Uterus (tissue), 4 donors: ENCODE results near the gene SIVA1. TPM values are rescaled to one million over a fixed set of nuclear protein-coding genes. Genes with fewer than 3 reads are reported as not detected.
A peak's percentile ranks its signal among the peaks of the same experiment; 100 is the strongest.

ENCODE experiments used
- DNase-seq, 2 donors: peaks; one replicate each; pipeline ENCODE4 v3.0.0-alpha.2; 2019 to 2020
- H3K27ac ChIP-seq, 2 donors: fragments of 200-600 bp; sonication (generic); 1 replicate in 1 of 2; 2 replicates in 1 of 2; pipeline ENCODE4 v1.5.1; 2016 to 2018
- H3K27me3 ChIP-seq, 2 donors: fragments of 200-600 bp; sonication (generic); one replicate each; pipeline ENCODE4 v1.5.1; 2018 to 2019; ENCODE audit warnings: control low read depth in 1 of 2
- H3K36me3 ChIP-seq, 2 donors: fragments of 200-600 bp; sonication (generic); one replicate each; pipeline ENCODE4 v1.5.1; 2019; ENCODE audit warnings: control low read depth in 1 of 2
- H3K4me1 ChIP-seq, 2 donors: fragments of 200-600 bp; sonication (generic); one replicate each; pipeline ENCODE4 v1.5.1; 2018 to 2019; ENCODE audit warnings: control low read depth in 1 of 2
- H3K4me3 ChIP-seq, 2 donors: fragments of 200-600 bp; sonication (generic); 1 replicate in 1 of 2; 2 replicates in 1 of 2; pipeline ENCODE4 v1.5.1; 2018 to 2019; ENCODE audit warnings: mild to moderate bottlenecking in 1 of 2
- H3K9me3 ChIP-seq, 2 donors: fragments of 200-600 bp; sonication (generic); one replicate each; pipeline ENCODE4 v1.5.1; 2019; ENCODE audit warnings: control low read depth in 1 of 2
- POLR2A ChIP-seq, 2 donors: fragments of 450-650 bp; IDR thresholded peaks; one replicate each; pipeline ENCODE4 v1.6.1; 2016; ENCODE audit warnings: antibody characterized with exemption in 2 of 2, mild to moderate bottlenecking in 1 of 2, moderate library complexity in 1 of 2
- intact Hi-C: fragments of 100-400 bp; cut with DNase I; formaldehyde crosslinking; loops from one replicate; pipeline ENCODE4 v1.15.1; 2023; ENCODE audit warnings: low total_unique reads
- total RNA-seq, 4 donors: library from RNA; depleted of rRNA in 3 of 4; stranded (reverse); fragments of >200 nt in 3 of 4; gene quantifications; one replicate each; pipeline versions ENCODE4 v1.1.0 to v1.2.4, GENCODE V29; 2014 to 2023
- TF ChIP-seq, protein P1 (sequence below), 4 experiments: fragments of 200-600 bp in 2 of 4; fragments of 450-650 bp in 2 of 4; sonication (generic) in 2 of 4; IDR thresholded peaks; one replicate each; pipeline ENCODE4 v1.5.1; 2016 to 2019; ENCODE audit warnings: antibody characterized with exemption in 4 of 4, mild to moderate bottlenecking in 2 of 4, moderate library complexity in 1 of 4
- donor health status: DM: yes; HTN: yes; CAD: no.

Gene SIVA1
- total RNA-seq, 4 donors from 2014 or later = 79.4 to 366 (median 239) TPM

DNA sequence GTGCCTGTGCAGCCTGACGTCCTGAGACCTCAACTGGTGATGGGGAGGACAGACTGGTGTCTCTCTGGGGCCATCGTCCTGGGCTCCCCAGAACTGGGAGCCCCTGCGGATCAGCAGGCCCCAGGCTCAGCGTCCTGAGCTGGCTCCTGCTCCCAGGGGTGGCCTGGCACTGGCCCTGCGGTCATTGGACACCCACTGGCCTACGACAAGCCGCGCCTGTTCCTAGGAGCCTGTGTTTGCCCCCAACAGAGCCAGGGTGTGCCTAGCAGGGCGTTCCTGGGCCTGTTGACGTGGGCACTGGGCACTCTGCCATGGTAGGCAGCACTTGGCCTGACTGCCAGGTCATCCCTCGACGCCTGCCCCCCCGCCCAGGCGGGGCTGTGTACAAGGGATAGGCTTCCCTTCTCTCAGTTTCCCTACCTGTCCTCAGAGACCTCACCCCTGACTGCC, 20.6 kb upstream of the SIVA1 start:
- Histone ChIP-seq H3K36me3 (no peaks in the 10 kb centered on the region), H3K27ac (no peak overlapping the region), H3K27me3 (no peaks in the 10 kb centered on the region), H3K9me3 (no peaks in the 10 kb centered on the region), H3K4me3 (no peak overlapping the region), H3K4me1 (no peaks in the 10 kb centered on the region)
- intact Hi-C loops = no loop called here
- TF ChIP-seq, protein P1, sequence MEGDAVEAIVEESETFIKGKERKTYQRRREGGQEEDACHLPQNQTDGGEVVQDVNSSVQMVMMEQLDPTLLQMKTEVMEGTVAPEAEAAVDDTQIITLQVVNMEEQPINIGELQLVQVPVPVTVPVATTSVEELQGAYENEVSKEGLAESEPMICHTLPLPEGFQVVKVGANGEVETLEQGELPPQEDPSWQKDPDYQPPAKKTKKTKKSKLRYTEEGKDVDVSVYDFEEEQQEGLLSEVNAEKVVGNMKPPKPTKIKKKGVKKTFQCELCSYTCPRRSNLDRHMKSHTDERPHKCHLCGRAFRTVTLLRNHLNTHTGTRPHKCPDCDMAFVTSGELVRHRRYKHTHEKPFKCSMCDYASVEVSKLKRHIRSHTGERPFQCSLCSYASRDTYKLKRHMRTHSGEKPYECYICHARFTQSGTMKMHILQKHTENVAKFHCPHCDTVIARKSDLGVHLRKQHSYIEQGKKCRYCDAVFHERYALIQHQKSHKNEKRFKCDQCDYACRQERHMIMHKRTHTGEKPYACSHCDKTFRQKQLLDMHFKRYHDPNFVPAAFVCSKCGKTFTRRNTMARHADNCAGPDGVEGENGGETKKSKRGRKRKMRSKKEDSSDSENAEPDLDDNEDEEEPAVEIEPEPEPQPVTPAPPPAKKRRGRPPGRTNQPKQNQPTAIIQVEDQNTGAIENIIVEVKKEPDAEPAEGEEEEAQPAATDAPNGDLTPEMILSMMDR (IDR thresholded peaks at IDR 0.05) = no peak
- TF ChIP-seq POLR2A (IDR thresholded peaks at IDR 0.05) = no peak
- DNase-seq = no peak

DNA sequence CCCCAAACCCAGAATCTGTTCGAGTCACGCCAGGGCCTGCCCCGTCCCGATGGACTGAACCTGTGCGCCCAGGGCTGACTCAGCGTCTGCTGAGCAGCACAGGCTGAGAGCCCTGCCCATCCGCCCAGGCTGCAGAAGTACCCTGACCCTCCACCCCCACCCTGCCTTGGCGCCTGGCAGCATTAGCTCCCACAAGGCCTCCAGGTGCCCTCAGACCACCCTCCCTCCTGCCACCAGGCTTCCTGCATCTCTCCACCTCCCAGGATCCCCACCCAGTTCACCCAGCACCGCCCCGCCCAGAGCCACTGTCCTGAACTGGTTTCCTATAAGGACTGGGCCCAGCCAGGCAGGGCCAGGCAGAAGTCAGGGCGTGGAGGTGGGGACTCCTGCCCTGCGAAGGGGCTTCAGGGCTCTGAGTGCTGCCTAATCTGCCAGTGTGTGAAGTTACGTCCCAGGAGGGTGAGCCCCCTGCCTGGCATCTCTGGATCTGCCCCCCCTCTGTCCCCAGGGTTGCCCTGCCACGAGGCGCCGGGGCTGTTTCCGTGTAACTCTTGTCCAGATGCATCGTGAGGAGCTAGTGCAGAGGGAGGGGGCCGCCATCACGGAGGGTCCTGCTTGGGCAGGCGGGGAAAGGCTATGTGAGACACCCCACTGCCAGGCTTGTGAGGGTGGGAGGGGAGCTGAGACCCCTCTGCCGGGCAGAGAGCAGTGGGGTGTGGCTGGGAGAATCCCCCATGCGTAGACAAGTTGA, 19.8 kb upstream of the SIVA1 start:
- TF ChIP-seq, protein P1 (IDR thresholded peaks at IDR 0.05) = no peak
- no peak for TF ChIP-seq POLR2A (IDR thresholded peaks at IDR 0.05)
- intact Hi-C loops = no loop called here
- H3K27ac ChIP-seq = no peak overlapping the region

DNA sequence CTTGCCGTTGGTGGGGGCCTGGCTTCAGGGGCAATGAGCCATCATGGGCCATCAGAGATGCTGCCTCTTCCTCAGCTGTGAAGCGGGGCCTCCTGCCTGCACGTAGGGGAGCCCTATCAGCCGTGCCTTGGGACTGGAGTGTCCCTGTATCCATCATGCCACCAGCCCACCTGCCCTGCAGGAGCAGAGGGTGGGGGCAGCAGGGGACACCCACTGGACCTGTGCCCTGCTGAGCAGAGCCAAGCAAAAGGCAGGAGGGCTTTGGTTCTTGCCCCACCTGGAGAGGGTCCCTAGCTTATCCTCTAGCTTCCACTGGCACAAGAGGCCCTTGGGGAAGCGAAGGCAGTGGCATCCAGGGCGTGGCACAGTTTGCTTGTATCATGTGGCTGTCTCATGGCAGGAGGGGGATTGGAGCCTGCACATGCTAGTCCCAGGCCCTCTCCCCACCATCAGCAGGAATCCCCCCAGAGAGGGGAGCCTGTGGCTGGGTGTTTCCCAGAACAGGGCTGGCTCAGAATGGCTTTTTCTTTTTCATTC, 18.8 kb upstream of the SIVA1 start:
- no peak for DNase-seq
- Histone ChIP-seq H3K27ac (no peak overlapping the region), H3K9me3 (no peaks in the 10 kb centered on the region), H3K4me1 (no peaks in the 10 kb centered on the region), H3K4me3 (no peak overlapping the region), H3K27me3 (no peaks in the 10 kb centered on the region), H3K36me3 (no peaks in the 10 kb centered on the region)
- TF ChIP-seq, protein P1 (IDR thresholded peaks at IDR 0.05) = no peak
- no peak for TF ChIP-seq POLR2A (IDR thresholded peaks at IDR 0.05)
- intact Hi-C loops = no loop called here

More for the DNA sequence above, 19.8 kb upstream of the SIVA1 start:
- no peak for DNase-seq
- H3K9me3 ChIP-seq = no peaks in the 10 kb centered on the region
- no peak overlapping the region for H3K4me3 ChIP-seq
- H3K36me3 ChIP-seq = no peaks in the 10 kb centered on the region
- no peaks in the 10 kb centered on the region for H3K27me3 ChIP-seq
- no peaks in the 10 kb centered on the region for H3K4me1 ChIP-seq

DNA sequence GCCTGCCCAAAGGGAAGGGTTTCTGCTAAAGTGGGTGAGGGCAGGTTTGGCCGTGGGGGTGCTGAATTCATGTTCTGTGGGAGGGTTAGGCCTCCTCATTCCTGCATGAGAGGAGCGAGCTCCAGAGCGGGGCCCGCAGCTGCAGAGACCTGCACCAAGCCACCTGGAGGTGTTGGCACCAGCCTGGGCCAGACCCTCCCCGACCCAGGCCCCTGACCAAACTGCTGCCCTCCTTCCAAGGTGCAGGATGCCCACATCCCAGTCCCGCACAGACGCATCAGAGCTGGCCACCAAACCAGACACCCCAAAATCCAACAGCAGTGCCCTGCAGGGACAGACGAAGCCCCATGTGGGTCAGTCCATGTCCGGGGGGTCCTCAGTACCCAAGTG, 18.4 kb upstream of the SIVA1 start:
- H3K4me1 ChIP-seq = no peaks in the 10 kb centered on the region
- H3K9me3 ChIP-seq = no peaks in the 10 kb centered on the region
- DNase-seq = no peak
- intact Hi-C loops = no loop called here
- no peaks in the 10 kb centered on the region for H3K27me3 ChIP-seq
- H3K36me3 ChIP-seq = no peaks in the 10 kb centered on the region
- no peak overlapping the region for H3K4me3 ChIP-seq
- no peak overlapping the region for H3K27ac ChIP-seq
- TF ChIP-seq, protein P1 (IDR thresholded peaks at IDR 0.05) = no peak
- no peak for TF ChIP-seq POLR2A (IDR thresholded peaks at IDR 0.05)

DNA sequence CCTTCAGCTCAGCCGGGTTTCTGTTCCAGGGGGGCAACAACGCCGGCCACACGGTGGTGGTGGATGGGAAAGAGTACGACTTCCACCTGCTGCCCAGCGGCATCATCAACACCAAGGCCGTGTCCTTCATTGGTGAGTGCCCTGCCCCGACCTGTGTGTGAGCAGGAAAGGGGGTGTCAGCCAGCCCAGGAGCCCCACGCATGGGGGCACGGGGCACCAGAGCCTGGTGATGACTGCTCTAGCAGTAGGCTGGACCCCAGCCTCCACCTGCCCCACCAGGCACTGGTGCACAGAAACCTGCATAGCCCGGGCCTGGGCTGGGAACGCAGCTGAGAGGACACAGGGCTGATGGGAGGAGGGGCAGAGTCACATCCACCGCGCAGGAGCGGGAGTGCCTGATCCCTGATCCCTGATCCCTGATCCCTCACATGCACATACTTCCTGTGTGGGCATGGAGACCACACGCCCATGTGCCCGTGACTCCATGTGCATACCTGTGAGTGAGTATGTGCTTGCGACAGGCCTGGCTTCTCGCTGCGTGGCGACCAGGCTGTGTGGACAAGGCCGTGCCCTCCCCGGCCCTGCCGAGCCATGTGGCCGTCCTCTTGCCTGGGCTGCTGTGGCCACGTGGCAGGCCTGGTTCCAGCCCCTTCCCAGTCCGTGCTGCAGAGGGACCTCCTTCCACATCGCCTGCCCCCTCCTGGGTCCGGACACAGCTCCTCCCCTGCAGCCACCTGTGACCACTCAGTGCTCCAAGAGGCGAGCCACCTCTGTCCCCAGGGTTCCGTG, 17.8 kb upstream of the SIVA1 start:
- H3K27me3 ChIP-seq = no peaks in the 10 kb centered on the region
- TF ChIP-seq POLR2A (IDR thresholded peaks at IDR 0.05) = no peak
- TF ChIP-seq, protein P1 (IDR thresholded peaks at IDR 0.05) = no peak
- H3K9me3 ChIP-seq = no peaks in the 10 kb centered on the region
- H3K4me1 ChIP-seq = no peaks in the 10 kb centered on the region
- no peak for DNase-seq
- no peaks in the 10 kb centered on the region for H3K36me3 ChIP-seq
- no peak overlapping the region for H3K4me3 ChIP-seq
- peak overlapping the region; percentile 51 to 68 for H3K27ac ChIP-seq
- intact Hi-C loops = no loop called here
